ENCODE data around the gene TGM2. TPM values are rescaled to one million over a fixed set of nuclear protein-coding genes. Genes with fewer than 3 reads are reported as not detected.

The TGM2 gene
- total RNA-seq, 1 donor from 2014 or later = 17.7 TPM

GRCh38 chr20:38152175-38152620 is 12.9 kb downstream of the TGM2 start:
- no peak for TF ChIP-seq CTCF (IDR thresholded peaks at IDR 0.05)
- Mint-ChIP-seq H3K4me1 (ENCODE audit: low read depth) (peaks cover 25% of the 10 kb centered on the region), H3K9me3 (ENCODE audit: low read depth) (no peaks in the 10 kb centered on the region), H3K27me3 (ENCODE audit: low read depth) (no peaks in the 10 kb centered on the region), H3K36me3 (ENCODE audit: low read depth) (peaks cover 8% of the 10 kb centered on the region), H3K4me3 (ENCODE audit: unreplicated experiment) (no peak overlapping the region), H3K27ac (ENCODE audit: unreplicated experiment) (peak overlapping the region; percentile 75)
- no peak for DNase-seq (ENCODE audit: low spot score)

GRCh38 chr20:38151455-38151854 is 13.6 kb downstream of the TGM2 start:
- TF ChIP-seq CTCF (IDR thresholded peaks at IDR 0.05) = no peak
- Mint-ChIP-seq H3K4me3 (ENCODE audit: unreplicated experiment) (no peak overlapping the region), H3K4me1 (ENCODE audit: low read depth) (peaks cover 19% of the 10 kb centered on the region), H3K36me3 (ENCODE audit: low read depth) (peaks cover 8% of the 10 kb centered on the region), H3K27me3 (ENCODE audit: low read depth) (no peaks in the 10 kb centered on the region), H3K9me3 (ENCODE audit: low read depth) (no peaks in the 10 kb centered on the region), H3K27ac (ENCODE audit: unreplicated experiment) (no peak overlapping the region)
- no peak for DNase-seq (ENCODE audit: low spot score)

GRCh38 chr20:38150335-38151170 is 14.5 kb downstream of the TGM2 start:
- no peak for DNase-seq (ENCODE audit: low spot score)
- H3K4me1 Mint-ChIP-seq (ENCODE audit: low read depth) = peaks cover 19% of the 10 kb centered on the region
- H3K36me3 Mint-ChIP-seq (ENCODE audit: low read depth) = peaks cover 8% of the 10 kb centered on the region
- TF ChIP-seq CTCF (IDR thresholded peaks at IDR 0.05) = no peak
- H3K27me3 Mint-ChIP-seq (ENCODE audit: low read depth) = no peaks in the 10 kb centered on the region
- no peak overlapping the region for H3K27ac Mint-ChIP-seq (ENCODE audit: unreplicated experiment)
- no peaks in the 10 kb centered on the region for H3K9me3 Mint-ChIP-seq (ENCODE audit: low read depth)
- H3K4me3 Mint-ChIP-seq (ENCODE audit: unreplicated experiment) = no peak overlapping the region

GRCh38 chr20:38148328-38149102 is 16.6 kb downstream of the TGM2 start:
- Mint-ChIP-seq H3K4me3 (ENCODE audit: unreplicated experiment) (no peak overlapping the region), H3K27ac (ENCODE audit: unreplicated experiment) (no peak overlapping the region), H3K27me3 (ENCODE audit: low read depth) (no peaks in the 10 kb centered on the region), H3K36me3 (ENCODE audit: low read depth) (peaks cover 8% of the 10 kb centered on the region), H3K9me3 (ENCODE audit: low read depth) (no peaks in the 10 kb centered on the region), H3K4me1 (ENCODE audit: low read depth) (peaks cover 39% of the 10 kb centered on the region)
- TF ChIP-seq CTCF (IDR thresholded peaks at IDR 0.05) = no peak
- no peak for DNase-seq (ENCODE audit: low spot score)

- H3K4me1 Mint-ChIP-seq (ENCODE audit: low read depth) = peaks cover 42% of the 10 kb centered on the region
- DNase-seq (ENCODE audit: low spot score) = no peak
- H3K27me3 Mint-ChIP-seq (ENCODE audit: low read depth) = no peaks in the 10 kb centered on the region
- H3K9me3 Mint-ChIP-seq (ENCODE audit: low read depth) = no peaks in the 10 kb centered on the region
- H3K27ac Mint-ChIP-seq (ENCODE audit: unreplicated experiment) = no peak overlapping the region
- no peak overlapping the region for H3K4me3 Mint-ChIP-seq (ENCODE audit: unreplicated experiment)
- H3K36me3 Mint-ChIP-seq (ENCODE audit: low read depth) = peaks cover 8% of the 10 kb centered on the region
- TF ChIP-seq CTCF (IDR thresholded peaks at IDR 0.05) = no peak
Observed at GRCh38 chr20:38147751-38148150, 17.3 kb downstream of the TGM2 start.
